Neuronal stem cell (in vitro differentiated cells): ENCODE results near the gene NSF.

Source experiments
- DNase-seq: peaks from one replicate; pipeline ENCODE4 v3.0.0-alpha.2; 2013; ENCODE audit warnings: low spot score
- H2AFZ ChIP-seq: one replicate; pipeline ENCODE4 v1.6.1; 2013; ENCODE audit warnings: mild to moderate bottlenecking, low read length, inconsistent platforms
- H2AK5ac ChIP-seq: 2 replicates; pipeline ENCODE4 v1.6.1; 2013; ENCODE audit warnings: low read depth, mild to moderate bottlenecking, inconsistent platforms, low read length, moderate library complexity, mixed read lengths
- H2BK120ac ChIP-seq: 2 replicates; pipeline ENCODE4 v1.6.1; 2013; ENCODE audit warnings: low read depth, mild to moderate bottlenecking, inconsistent platforms, low read length, moderate library complexity, mixed read lengths
- H2BK12ac ChIP-seq: one replicate; pipeline ENCODE4 v1.6.1; 2013; ENCODE audit warnings: low read length, inconsistent platforms
- H2BK15ac ChIP-seq: 2 replicates; pipeline ENCODE4 v1.6.1; 2013; ENCODE audit warnings: mild to moderate bottlenecking, low read length, inconsistent platforms, mixed read lengths
- H2BK5ac ChIP-seq: one replicate; pipeline ENCODE4 v1.6.1; 2013; ENCODE audit warnings: inconsistent platforms, mild to moderate bottlenecking, low read length, moderate library complexity
- H3K14ac ChIP-seq: one replicate; pipeline ENCODE4 v1.6.1; 2013; ENCODE audit warnings: low read length, inconsistent platforms
- H3K18ac ChIP-seq: 2 replicates; pipeline ENCODE4 v1.6.1; 2013; ENCODE audit warnings: low read length, inconsistent platforms
- H3K23ac ChIP-seq: 2 replicates; pipeline ENCODE4 v1.6.1; 2013; ENCODE audit warnings: low read depth, mild to moderate bottlenecking, mixed read lengths, low read length, inconsistent platforms; ENCODE audit not compliant: poor library complexity
- H3K27ac ChIP-seq: replicated peaks from 3 replicates; pipeline ENCODE4 v1.5.1; 2013; ENCODE audit warnings: low read length, inconsistent platforms
- H3K27me3 ChIP-seq, 3 experiments: 2 replicates each; pipeline ENCODE4 v1.6.1; 2013; ENCODE audit warnings: low read length in 3 of 3, mild to moderate bottlenecking in 2 of 3, inconsistent platforms in 1 of 3, low read depth in 1 of 3, mixed read lengths in 1 of 3, moderate library complexity in 1 of 3; ENCODE audit not compliant: control insufficient read depth in 3 of 3, insufficient read depth in 3 of 3
- H3K36me3 ChIP-seq, 2 donors: replicated peaks in 1 of 2; 2 replicates each; pipeline ENCODE4 v1.6.1; 2013; ENCODE audit warnings: low read length in 2 of 2; ENCODE audit not compliant: control insufficient read depth in 2 of 2, insufficient read depth in 2 of 2
- H3K4ac ChIP-seq: 2 replicates; pipeline ENCODE4 v1.6.1; 2013; ENCODE audit warnings: inconsistent platforms, mild to moderate bottlenecking, low read length, moderate library complexity
- H3K4me1 ChIP-seq, 2 donors: 1 replicate in 1 of 2; 2 replicates in 1 of 2; pipeline ENCODE4 v1.6.1; 2013; ENCODE audit warnings: low read length in 2 of 2, low read depth in 1 of 2; ENCODE audit not compliant: control insufficient read depth in 2 of 2, insufficient read depth in 1 of 2
- H3K4me2 ChIP-seq: one replicate; pipeline ENCODE4 v1.6.1; 2013; ENCODE audit warnings: mild to moderate bottlenecking, low read length, inconsistent platforms; ENCODE audit not compliant: insufficient read depth, poor library complexity, severe bottlenecking
- H3K4me3 ChIP-seq, 2 donors: 2 replicates each; pipeline ENCODE4 v1.5.1; 2013; ENCODE audit warnings: low read length in 2 of 2, mild to moderate bottlenecking in 2 of 2, inconsistent platforms in 1 of 2, moderate library complexity in 1 of 2
- H3K79me1 ChIP-seq: one replicate; pipeline ENCODE4 v1.6.1; 2013; ENCODE audit warnings: low read depth, mild to moderate bottlenecking, inconsistent platforms, low read length, moderate library complexity
- H3K9ac ChIP-seq: one replicate; pipeline ENCODE4 v1.6.1; 2013; ENCODE audit warnings: mild to moderate bottlenecking, low read depth, low read length, inconsistent platforms; ENCODE audit not compliant: poor library complexity
- H3K9me3 ChIP-seq, 2 donors: replicated peaks in 1 of 2; 2 replicates each; pipeline versions ENCODE3 to v1.6.1; 2013; ENCODE audit warnings: low read length in 2 of 2, mild to moderate bottlenecking in 2 of 2, inconsistent platforms in 1 of 2, low read depth in 1 of 2, mixed read lengths in 1 of 2, moderate library complexity in 1 of 2; ENCODE audit not compliant: control insufficient read depth in 2 of 2, insufficient read depth in 1 of 2
- H4K8ac ChIP-seq: one replicate; pipeline ENCODE4 v1.6.1; 2013; ENCODE audit warnings: low read depth, mild to moderate bottlenecking, inconsistent platforms, low read length, moderate library complexity
- H4K91ac ChIP-seq: one replicate; pipeline ENCODE4 v1.6.1; 2013; ENCODE audit warnings: low read length, low read depth, mild to moderate bottlenecking, inconsistent platforms; ENCODE audit not compliant: poor library complexity
- WGBS, 2 donors: extraction: QIAGEN DNeasy Blood & Tissue Kit; methylation state at CpG; one replicate each; pipeline ENCODE4 v1.1.7; 2013; ENCODE audit warnings: missing lambda C conversion rate in 2 of 2, mixed read lengths in 1 of 2; ENCODE audit not compliant: insufficient read length in 2 of 2, insufficient replicate concordance in 1 of 2; ENCODE audit errors: extremely low coverage in 2 of 2; 5-methylcytosine and 5-hydroxymethylcytosine counted together

NSF gene

GRCh38 chr17:46769531-46770438 is 179.3 kb downstream of the NSF start:
- no CpG with 5 or more reads among the region's 56 CpGs for WGBS, 2 donors
- peak overlapping the region; percentile 98 for H2AK5ac ChIP-seq
- no peak overlapping the region for H3K27ac ChIP-seq
- no peak overlapping the region for H3K4me3 ChIP-seq
- peaks cover 3 to 24% of the 10 kb centered on the region in 2 donors for H3K4me1 ChIP-seq
- H3K4ac ChIP-seq = peak overlapping the region; percentile 71
- H3K9ac ChIP-seq = peak overlapping the region; percentile 47
- H3K9me3 ChIP-seq = no peaks in the 10 kb centered on the region
- H2BK12ac ChIP-seq = peak overlapping the region; percentile 82
- H2BK15ac ChIP-seq = peak overlapping the region; percentile 93
- no peak overlapping the region for H4K8ac ChIP-seq
- peak overlapping the region; percentile 28 for H4K91ac ChIP-seq
- no peak overlapping the region for H2BK5ac ChIP-seq
- peak overlapping the region; percentile 52 for H2BK120ac ChIP-seq
- peak overlapping the region; percentile 93 for H3K18ac ChIP-seq
- H3K27me3 ChIP-seq = peaks cover 0 to 25% (median 0%) of the 10 kb centered on the region in 3 experiments
- peak overlapping the region; percentile 91 for H3K14ac ChIP-seq
- peaks cover 0 to 49% of the 10 kb centered on the region in 2 donors for H3K36me3 ChIP-seq
- H3K23ac ChIP-seq = peak overlapping the region; percentile 90
- H3K4me2 ChIP-seq = peak overlapping the region; percentile 78
- H3K79me1 ChIP-seq = peaks cover 2% of the 10 kb centered on the region
- no peak overlapping the region for H2AFZ ChIP-seq
- DNase-seq = no peak

GRCh38 chr17:46770439-46770817 is 180.0 kb downstream of the NSF start:
- H3K79me1 ChIP-seq = peaks cover 2% of the 10 kb centered on the region
- peaks cover 3 to 23% of the 10 kb centered on the region in 2 donors for H3K4me1 ChIP-seq
- no peak for DNase-seq
- peak overlapping the region; percentile 78 for H3K4me2 ChIP-seq
- H3K14ac ChIP-seq = no peak overlapping the region
- no peaks in the 10 kb centered on the region for H3K9me3 ChIP-seq
- H2BK12ac ChIP-seq = peak overlapping the region; percentile 48
- H2BK120ac ChIP-seq = peak overlapping the region; percentile 65
- peak overlapping the region; percentile 98 for H2AK5ac ChIP-seq
- WGBS, 2 donors = no CpG with 5 or more reads among the region's 14 CpGs
- peak overlapping the region; percentile 93 for H3K18ac ChIP-seq
- peak overlapping the region in 1 of 2 donors; percentile 39 for H3K4me3 ChIP-seq
- no peak overlapping the region for H2AFZ ChIP-seq
- peaks cover 0 to 42% of the 10 kb centered on the region in 2 donors for H3K36me3 ChIP-seq
- peaks cover 0 to 26% (median 0%) of the 10 kb centered on the region in 3 experiments for H3K27me3 ChIP-seq
- peak overlapping the region; percentile 93 for H2BK15ac ChIP-seq
- peak overlapping the region; percentile 0 for H3K9ac ChIP-seq
- no peak overlapping the region for H3K23ac ChIP-seq
- H4K91ac ChIP-seq = peak overlapping the region; percentile 20
- no peak overlapping the region for H4K8ac ChIP-seq
- peak overlapping the region; percentile 20 for H3K4ac ChIP-seq
- no peak overlapping the region for H2BK5ac ChIP-seq
- no peak overlapping the region for H3K27ac ChIP-seq

- no peaks in the 10 kb centered on the region for H3K9me3 ChIP-seq
- peak overlapping the region; percentile 93 for H3K18ac ChIP-seq
- peak overlapping the region; percentile 98 for H2AK5ac ChIP-seq
- no CpG with 5 or more reads among the region's 73 CpGs for WGBS, 2 donors
- H3K23ac ChIP-seq = no peak overlapping the region
- H3K27me3 ChIP-seq = peaks cover 0 to 26% (median 0%) of the 10 kb centered on the region in 3 experiments
- H3K4me1 ChIP-seq = peaks cover 3 to 23% of the 10 kb centered on the region in 2 donors
- H3K9ac ChIP-seq = peak overlapping the region; percentile 0
- H2BK5ac ChIP-seq = no peak overlapping the region
- peak overlapping the region; percentile 39 to 74 for H3K4me3 ChIP-seq
- H3K4ac ChIP-seq = no peak overlapping the region
- no peak overlapping the region for H4K91ac ChIP-seq
- H2BK12ac ChIP-seq = peak overlapping the region; percentile 48
- peaks cover 2% of the 10 kb centered on the region for H3K79me1 ChIP-seq
- peak; percentile 54 for DNase-seq
- H3K14ac ChIP-seq = no peak overlapping the region
- peak overlapping the region; percentile 75 for H3K27ac ChIP-seq
- H2BK120ac ChIP-seq = peak overlapping the region; percentile 65
- H3K36me3 ChIP-seq = peaks cover 0 to 39% of the 10 kb centered on the region in 2 donors
- H2BK15ac ChIP-seq = peak overlapping the region; percentile 93
- peak overlapping the region; percentile 71 for H2AFZ ChIP-seq
- peak overlapping the region; percentile 78 for H3K4me2 ChIP-seq
- no peak overlapping the region for H4K8ac ChIP-seq
Measured at GRCh38 chr17:46770818-46771560, 180.5 kb downstream of the NSF start.
